ENCODE measurements around the gene MLPH.

DNA sequence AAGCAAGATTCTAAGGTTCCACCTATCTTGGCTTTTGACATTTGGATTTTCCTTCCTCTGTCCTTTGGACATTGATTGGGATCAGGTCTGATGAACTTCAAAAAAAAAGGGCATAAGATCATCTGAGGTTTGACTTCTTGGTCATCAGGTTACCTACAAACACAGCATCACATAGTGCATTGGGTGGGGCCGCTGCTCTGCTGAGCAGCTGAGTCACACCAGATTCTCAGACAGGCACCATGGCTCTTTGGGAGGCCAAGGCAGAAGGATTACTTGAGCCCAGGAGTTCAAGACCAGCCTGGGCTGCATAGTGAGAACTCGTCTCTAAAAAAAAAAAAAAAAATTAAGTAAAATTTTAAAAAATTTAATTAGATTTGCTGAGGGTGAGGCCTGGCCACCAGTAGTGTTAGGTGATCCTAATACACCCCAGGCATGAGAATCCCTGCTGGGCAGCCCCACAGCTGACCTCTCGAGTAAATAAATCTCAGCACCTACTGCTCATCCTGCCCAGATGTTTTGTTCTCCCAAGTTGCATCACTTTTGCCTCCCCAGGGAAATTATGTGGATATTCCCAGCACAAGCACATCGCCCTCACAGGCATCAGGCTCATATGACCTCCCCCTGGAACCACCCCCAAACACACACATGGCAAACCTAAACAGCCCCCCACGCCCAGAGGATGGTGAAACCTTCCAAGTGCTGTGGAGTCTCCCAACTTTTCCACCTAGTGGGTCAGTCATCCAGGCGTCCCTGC, 5.3 kb downstream of the MLPH start:
- TF ChIP-seq, protein P1, sequence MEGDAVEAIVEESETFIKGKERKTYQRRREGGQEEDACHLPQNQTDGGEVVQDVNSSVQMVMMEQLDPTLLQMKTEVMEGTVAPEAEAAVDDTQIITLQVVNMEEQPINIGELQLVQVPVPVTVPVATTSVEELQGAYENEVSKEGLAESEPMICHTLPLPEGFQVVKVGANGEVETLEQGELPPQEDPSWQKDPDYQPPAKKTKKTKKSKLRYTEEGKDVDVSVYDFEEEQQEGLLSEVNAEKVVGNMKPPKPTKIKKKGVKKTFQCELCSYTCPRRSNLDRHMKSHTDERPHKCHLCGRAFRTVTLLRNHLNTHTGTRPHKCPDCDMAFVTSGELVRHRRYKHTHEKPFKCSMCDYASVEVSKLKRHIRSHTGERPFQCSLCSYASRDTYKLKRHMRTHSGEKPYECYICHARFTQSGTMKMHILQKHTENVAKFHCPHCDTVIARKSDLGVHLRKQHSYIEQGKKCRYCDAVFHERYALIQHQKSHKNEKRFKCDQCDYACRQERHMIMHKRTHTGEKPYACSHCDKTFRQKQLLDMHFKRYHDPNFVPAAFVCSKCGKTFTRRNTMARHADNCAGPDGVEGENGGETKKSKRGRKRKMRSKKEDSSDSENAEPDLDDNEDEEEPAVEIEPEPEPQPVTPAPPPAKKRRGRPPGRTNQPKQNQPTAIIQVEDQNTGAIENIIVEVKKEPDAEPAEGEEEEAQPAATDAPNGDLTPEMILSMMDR (conservative IDR thresholded peaks at IDR 0.05 in 1 of 2, IDR thresholded peaks at IDR 0.05 in 1 of 2; ENCODE audit: extremely low read depth in 1 of 2, insufficient read depth in 1 of 2, low read depth in 1 of 2, low read length in 2 of 2), result no peak
- TF ChIP-seq EZH2 (IDR thresholded peaks at IDR 0.05; ENCODE audit: borderline replicate concordance, low read length), result no peak

Data from mammary epithelial cell (primary cell).